ENCODE results near the gene CENPW. TPM values are rescaled to one million over a fixed set of nuclear protein-coding genes. Genes with fewer than 3 reads are reported as not detected.

The CENPW gene
- total RNA-seq = 0.99 and 4.4 TPM in 2 replicates
- 4.5 TPM for polyA plus RNA-seq (2012)

DNA sequence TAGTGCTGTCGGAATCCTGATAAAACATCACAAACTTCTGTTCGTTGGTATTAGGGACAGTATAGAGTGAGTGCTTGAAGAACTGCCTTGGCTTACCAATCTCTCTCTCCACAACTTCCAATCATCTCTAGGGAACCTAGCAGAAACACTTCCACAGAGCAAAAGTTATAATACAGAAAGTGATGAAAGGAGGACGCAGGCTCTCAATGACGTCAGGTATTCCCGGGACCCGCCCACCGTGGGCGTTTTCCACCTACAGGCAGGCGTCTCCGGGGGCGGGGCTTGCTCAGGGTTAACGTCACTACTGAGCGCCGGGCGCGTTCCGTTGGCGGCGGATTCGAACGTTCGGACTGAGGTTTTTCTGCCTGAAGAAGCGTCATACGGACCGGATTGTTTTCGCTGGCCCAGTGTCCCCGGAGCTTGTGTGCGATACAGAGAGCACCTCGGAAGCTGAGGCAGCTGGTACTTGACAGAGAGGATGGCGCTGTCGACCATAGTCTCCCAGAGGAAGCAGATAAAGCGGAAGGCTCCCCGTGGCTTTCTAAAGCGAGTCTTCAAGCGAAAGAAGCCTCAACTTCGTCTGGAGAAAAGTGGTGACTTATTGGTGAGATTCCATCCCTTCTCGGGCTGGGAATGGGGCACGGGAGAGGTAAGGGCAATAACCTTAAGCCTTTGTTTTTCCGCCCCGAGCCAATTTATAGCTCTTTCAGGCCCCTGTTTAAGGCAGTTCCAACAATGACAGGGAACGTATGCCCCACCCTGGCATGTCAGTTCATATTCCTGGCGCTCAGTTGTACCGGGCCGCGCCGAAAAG lies at the start of gene CENPW:
TSS of gene CENPW (plus strand) at position 320 of the 814 bp plus-strand sequence. CDS start at position 479, 159 bp downstream.
- DNase-seq (ENCODE audit: low read depth) = peak; percentile 76

GRCh38 chr6:126293891-126294524 lies 45.9 kb upstream of the CENPW start:
- DNase-seq (ENCODE audit: low read depth) = peak; percentile 57

- DNase-seq (ENCODE audit: low read depth) = no peak
Measured at GRCh38 chr6:126300126-126300525, 39.8 kb upstream of the CENPW start.

GRCh38 chr6:126300735-126301134 lies 39.2 kb upstream of the CENPW start:
- DNase-seq (ENCODE audit: low read depth) = no peak

DNA sequence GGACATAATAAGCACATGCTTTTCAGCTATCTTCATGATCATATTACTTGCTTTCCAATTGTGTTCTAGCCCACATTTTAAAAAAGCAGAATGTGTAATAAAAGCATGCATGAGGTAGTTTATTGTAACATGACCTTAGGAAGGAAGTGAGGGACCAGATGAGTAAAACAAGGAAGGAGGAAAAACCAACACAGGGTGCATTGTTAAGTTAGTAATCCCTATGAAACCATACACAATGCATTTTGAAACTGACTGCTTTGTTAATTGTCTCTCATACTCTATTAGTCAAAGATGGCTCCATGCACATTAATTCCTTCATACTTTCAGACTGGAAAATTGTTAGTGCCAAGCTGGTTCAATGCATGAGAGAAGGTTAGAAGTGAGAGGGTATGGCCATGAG lies 37.7 kb upstream of the CENPW start:
- peak; percentile 18 for DNase-seq (ENCODE audit: low read depth)

GRCh38 chr6:126307849-126308248 lies 32.1 kb upstream of the CENPW start:
- peak; percentile 61 for DNase-seq (ENCODE audit: low read depth)

DNA sequence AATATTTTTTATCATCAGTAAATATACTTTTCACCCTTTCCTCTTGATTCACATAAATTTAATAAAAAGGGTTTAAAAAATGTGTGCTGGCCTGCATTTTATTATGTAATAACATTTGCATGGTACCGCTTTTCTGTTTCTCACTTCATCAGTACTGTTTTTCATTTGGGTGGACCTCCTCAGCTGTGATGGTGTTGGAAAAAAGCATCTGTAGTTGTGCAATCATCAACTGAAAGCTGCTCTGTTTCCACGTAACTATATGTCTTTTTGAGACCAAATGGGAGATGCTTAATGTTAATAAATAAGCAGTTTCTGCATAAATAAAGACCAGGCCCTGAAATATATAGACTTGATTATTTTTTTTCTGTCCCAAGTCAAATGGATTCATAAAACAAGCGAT lies 31.6 kb upstream of the CENPW start:
- no peak for DNase-seq (ENCODE audit: low read depth)

DNA sequence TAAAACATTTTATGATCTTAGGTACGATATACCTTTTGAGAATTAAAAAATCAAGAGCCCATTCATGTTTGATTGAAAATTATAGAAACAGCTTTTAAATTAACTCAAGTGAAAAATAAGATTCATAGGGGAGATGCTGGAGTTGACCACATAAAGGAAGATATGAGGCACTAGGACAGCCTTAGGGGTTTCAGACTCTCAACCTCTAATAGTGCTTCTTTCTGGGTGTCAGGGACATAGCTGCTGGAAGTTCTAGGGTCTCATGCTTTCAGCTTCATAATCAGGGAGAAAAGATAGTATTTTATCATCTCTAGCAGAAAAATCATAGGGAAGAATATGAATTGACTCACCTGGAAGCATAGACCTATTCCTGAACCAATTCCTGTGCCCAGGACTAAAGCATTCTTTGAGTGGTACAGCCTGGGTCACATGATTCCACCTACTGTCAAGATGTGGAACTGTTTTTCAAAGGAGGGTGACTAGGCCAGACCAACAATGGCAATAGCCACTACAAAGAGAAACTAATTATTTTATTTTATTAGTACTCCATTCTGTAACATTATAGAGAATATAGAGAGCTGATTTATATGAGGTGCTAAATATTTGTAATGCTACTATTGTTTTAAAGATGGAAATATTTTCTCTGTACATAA lies 27.8 kb upstream of the CENPW start:
- no peak for DNase-seq (ENCODE audit: low read depth)

DNA sequence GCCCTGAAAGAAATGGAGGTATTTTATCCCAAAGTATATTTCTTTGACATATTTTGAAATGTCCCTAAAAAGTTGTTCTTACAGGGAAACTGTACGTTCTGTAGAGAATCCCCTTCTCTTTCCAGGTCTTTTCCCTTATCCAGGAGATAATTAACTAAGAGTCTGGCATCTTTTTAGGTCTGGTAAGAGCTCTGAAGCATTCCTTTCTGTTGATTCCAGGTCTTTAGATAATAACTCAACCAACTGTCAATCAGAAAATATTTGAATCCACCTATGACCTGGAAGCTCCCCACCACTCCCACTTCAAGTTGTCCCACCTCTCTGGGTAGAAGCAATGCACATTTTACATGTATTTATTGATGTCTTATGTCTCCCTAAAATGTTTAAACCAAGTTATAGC lies 26.0 kb upstream of the CENPW start:
- DNase-seq (ENCODE audit: low read depth) = no peak

DNA sequence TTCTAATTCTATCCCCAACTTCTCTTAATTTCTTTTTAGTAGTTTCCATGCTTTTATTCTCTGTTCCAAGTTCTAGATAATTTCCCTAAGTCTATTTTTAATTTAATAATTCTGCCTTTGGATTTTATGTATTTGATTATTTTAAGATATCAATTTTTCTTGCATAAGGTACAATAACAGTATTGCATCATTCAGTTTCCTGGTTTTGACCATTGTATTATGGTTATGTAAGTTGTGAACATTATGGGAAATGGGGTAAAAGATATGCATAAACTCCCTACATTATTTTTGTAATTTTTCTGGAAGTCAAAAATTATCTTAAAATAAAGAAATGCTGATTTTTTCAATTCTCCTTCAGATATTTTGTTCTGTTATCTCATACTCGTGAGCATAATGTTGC lies 21.1 kb upstream of the CENPW start:
- DNase-seq (ENCODE audit: low read depth) = no peak

DNA sequence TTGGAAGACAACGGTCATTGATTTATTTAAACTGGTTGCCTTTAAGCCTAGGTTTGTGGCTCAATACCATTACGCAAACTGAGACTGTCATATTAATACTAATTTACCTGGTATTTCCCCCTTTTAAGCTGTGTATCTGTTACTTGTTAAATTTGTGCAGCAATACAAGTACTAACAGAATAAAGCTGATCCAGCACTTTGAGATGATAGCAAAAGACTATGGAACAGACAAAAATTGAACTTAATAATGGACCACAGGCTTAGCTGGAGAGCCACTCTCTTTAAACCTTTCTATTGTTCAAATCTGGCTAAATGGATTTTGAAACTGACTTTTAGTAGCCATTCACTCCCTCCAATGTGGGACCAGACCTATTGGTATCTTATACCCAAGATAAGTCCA lies 6.2 kb upstream of the CENPW start:
- DNase-seq (ENCODE audit: low read depth) = no peak

GRCh38 chr6:126335210-126335609 lies 4.7 kb upstream of the CENPW start:
- no peak for DNase-seq (ENCODE audit: low read depth)

DNA sequence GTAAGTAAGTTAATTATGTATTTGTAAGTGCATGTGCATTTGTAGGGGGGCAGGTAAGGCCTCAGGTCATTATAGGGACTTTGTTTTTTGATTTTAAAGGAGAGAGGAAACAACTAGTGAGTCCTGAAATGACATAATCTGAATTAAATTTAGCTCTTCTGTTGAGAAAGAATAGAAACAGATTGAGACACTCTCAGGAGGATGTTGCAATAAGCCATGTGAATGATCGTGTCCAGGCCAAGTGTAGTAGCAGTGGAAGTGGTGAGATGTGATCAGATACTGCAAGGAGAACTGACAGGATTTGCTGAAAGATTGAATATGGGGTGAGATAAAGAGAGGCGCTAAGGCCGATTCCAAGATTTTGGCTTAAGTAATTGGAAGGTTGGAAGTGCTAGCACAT lies 2.6 kb upstream of the CENPW start:
- peak; percentile 55 for DNase-seq (ENCODE audit: low read depth)

GRCh38 chr6:126341126-126341525 lies 1.2 kb downstream of the CENPW start:
- DNase-seq (ENCODE audit: low read depth) = no peak

GRCh38 chr6:126344181-126344580 lies 4.3 kb downstream of the CENPW start:
- no peak for DNase-seq (ENCODE audit: low read depth)

- DNase-seq (ENCODE audit: low read depth) = no peak
Measured at GRCh38 chr6:126351960-126352359, 12.0 kb downstream of the CENPW start.

- no peak for DNase-seq (ENCODE audit: low read depth)
Measured at GRCh38 chr6:126352514-126352913, 12.6 kb downstream of the CENPW start.

DNA sequence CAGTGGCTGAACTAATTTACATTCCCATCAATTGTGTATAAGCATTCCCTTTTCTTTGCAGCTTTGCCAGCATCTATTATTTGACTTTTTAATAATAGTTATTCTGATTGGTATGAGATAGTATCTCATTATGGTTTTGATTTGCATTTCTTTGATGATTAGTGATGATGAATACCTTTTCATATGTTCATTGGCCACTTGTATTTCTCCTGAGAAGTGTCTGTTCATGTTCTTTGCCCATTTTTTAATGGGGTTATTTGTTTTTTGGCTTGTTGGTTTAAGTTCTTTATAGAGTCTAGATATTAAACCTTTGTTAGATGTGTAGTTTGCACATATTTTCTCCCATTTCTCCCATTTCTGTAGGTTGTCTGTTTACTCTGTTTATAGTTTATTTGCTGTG lies 16.6 kb downstream of the CENPW start:
- no peak for DNase-seq (ENCODE audit: low read depth)

- DNase-seq (ENCODE audit: low read depth) = peak; percentile 18
Measured at GRCh38 chr6:126359936-126360537, 20.1 kb downstream of the CENPW start.

DNA sequence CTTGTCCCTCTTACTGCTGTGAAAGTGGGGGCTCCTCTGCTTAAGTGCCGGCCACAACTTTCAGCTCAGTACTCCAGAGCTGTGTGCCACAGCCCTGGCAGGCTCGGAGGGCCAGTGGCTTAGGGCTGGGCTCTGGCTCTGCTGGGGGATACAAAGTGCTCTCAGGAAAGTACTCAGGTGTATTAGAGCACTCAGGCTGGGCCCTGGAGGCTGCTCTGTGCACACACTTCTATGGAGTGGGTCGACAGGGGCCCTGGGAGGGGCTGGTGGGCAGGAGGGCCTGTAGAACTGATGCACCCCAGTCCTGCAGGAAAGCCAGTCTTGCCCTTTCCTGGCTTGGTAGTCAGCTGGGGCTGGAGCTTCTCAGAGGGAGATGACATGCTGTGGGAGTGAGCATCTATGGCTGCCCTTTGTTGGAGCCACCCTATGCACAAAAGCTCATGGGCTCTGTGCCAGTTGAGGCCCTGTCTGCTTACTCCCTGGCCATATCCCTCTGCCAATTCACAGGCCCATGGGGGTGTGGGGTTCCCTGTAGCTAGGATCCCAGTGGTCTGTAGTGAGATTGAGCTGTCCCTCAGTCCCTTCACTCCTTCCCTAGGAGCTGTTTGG lies 22.0 kb downstream of the CENPW start:
- DNase-seq (ENCODE audit: low read depth) = no peak

DNA sequence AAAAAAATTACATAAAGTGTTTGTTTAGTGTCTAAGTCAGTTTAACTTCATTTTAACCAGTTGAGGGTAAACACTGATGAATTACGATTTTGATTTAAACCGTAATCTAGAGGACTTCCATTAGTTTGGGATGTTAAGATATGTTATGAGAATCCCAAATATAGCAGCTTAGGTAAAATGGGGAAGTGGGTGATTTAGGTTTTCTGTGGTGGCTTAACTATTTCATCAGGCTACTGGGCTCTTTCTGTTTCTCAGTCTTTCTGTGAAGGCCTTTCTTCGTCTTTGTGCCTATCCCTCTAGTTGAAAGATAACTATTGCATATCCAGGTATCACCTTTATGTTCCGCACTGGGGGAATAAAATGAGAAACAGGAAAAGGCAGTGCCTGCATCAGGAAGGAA lies 27.9 kb downstream of the CENPW start:
- DNase-seq (ENCODE audit: low read depth) = no peak

Data from myocyte (in vitro differentiated cells).